Activated CD4-positive, alpha-beta T cell treated with anti-CD3 and anti-CD28 coated beads, Interleukin-2, amount 10 ng/mL, durations not matched to agents 7 days and 5 days (primary cell): Measurements from ENCODE around the gene GPR107. TPM values are rescaled to one million over a fixed set of nuclear protein-coding genes. Genes with fewer than 3 reads are reported as not detected.

ENCODE experiments used
- CTCF ChIA-PET: fragments of 350-600 bp; sonication (Branson Sonifier 250); formaldehyde crosslinking; loops from one replicate; lab custom pipeline; 2021; ENCODE audit warnings: antibody characterized with exemption; lab: Charles Lee
- POLR2A ChIA-PET: fragments of 350-600 bp; sonication (Branson Sonifier 250); formaldehyde crosslinking; loops from one replicate; lab custom pipeline; 2021; ENCODE audit warnings: antibody characterized with exemption; lab: Charles Lee
- DNase-seq: peaks from one replicate; pipeline ENCODE4 v3.0.0-alpha.2; 2020
- H3K27ac Mint-ChIP-seq: one replicate; pipeline ENCODE4 v1.8.0; 2021; ENCODE audit warnings: mild to moderate bottlenecking, moderate library complexity, mixed read lengths
- H3K27me3 Mint-ChIP-seq: one replicate; pipeline ENCODE4 v1.8.0; 2021; ENCODE audit warnings: mixed read lengths
- H3K36me3 Mint-ChIP-seq: one replicate; pipeline ENCODE4 v1.8.0; 2021; ENCODE audit warnings: low read depth, mixed read lengths
- H3K4me1 Mint-ChIP-seq: one replicate; pipeline ENCODE4 v1.8.0; 2021; ENCODE audit warnings: mixed read lengths
- H3K4me3 Mint-ChIP-seq: one replicate; pipeline ENCODE4 v1.8.0; 2021; ENCODE audit warnings: mild to moderate bottlenecking, moderate library complexity, mixed read lengths
- H3K9me3 Mint-ChIP-seq: one replicate; pipeline ENCODE4 v1.8.0; 2021; ENCODE audit warnings: mixed read lengths
- total RNA-seq, 2 experiments: library from RNA; stranded (reverse); gene quantifications; one replicate each; pipeline ENCODE4 v1.2.3, GENCODE V29; 2021

GPR107 gene
- total RNA-seq, 2 experiments from 2014 or later = 21.7 to 22.1 TPM

DNA sequence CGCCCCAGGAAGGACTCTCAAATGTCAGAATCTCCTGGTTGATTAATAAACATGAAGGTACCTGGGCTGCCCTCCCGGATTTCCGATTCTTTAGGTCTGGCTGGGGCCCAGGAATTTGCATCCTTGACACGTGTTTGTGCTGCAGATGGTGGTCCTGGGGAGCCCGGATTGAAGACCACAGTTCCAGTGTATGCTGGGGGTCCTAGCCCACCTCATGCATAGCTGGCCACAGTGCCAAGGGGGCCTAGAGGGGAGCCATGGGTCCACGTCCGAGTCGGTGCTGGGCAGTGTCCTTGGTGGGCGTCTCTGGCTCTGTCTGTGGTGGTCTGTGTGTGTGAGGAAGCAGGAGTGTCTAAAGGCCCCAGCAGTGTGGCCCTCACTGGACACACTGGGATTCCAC, 121.6 kb downstream of the GPR107 start:
- CTCF ChIA-PET = interaction anchor here (0.6 kb wide), 1 partner anchor 248 kb away, joined by 3 read pairs; no protein-coding TSS in a partner anchor
- no peak overlapping the region for H3K4me3 Mint-ChIP-seq
- H3K27ac Mint-ChIP-seq = no peak overlapping the region
- H3K4me1 Mint-ChIP-seq = peaks cover 5% of the 10 kb centered on the region
- no peaks in the 10 kb centered on the region for H3K36me3 Mint-ChIP-seq
- H3K27me3 Mint-ChIP-seq = peaks cover 25% of the 10 kb centered on the region
- no peak for DNase-seq
- no peaks in the 10 kb centered on the region for H3K9me3 Mint-ChIP-seq
- POLR2A ChIA-PET = no interaction called here

DNA sequence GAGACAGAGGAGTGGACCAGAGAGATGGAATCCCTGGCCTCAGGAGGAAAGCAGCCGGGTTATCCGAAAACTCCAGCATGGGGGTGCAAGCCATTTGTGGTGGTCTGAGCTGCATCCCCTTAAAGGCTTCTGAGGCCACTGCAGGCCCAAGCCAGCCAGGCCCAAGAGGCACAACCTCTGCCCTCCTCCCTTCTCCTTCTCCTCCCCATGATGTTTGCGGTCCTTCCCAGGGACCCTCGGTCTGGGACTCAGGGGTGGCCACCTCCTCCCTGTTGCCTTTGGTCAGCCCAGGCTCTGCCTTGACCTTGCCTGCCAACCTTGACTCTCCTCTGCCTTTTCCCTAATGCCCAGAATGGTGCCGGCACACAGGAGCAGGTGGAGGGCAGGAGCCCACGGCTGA, 123.1 kb downstream of the GPR107 start:
- ChIA-PET POLR2A (interaction anchor here (0.8 kb wide), 1 partner anchor 57 kb away, joined by 3 read pairs; no protein-coding TSS in a partner anchor), CTCF (no interaction called here)
- DNase-seq = no peak
- Mint-ChIP-seq H3K36me3 (no peaks in the 10 kb centered on the region), H3K4me3 (no peak overlapping the region), H3K9me3 (no peaks in the 10 kb centered on the region), H3K27ac (no peak overlapping the region), H3K27me3 (peaks cover 14% of the 10 kb centered on the region), H3K4me1 (peaks cover 2% of the 10 kb centered on the region)

DNA sequence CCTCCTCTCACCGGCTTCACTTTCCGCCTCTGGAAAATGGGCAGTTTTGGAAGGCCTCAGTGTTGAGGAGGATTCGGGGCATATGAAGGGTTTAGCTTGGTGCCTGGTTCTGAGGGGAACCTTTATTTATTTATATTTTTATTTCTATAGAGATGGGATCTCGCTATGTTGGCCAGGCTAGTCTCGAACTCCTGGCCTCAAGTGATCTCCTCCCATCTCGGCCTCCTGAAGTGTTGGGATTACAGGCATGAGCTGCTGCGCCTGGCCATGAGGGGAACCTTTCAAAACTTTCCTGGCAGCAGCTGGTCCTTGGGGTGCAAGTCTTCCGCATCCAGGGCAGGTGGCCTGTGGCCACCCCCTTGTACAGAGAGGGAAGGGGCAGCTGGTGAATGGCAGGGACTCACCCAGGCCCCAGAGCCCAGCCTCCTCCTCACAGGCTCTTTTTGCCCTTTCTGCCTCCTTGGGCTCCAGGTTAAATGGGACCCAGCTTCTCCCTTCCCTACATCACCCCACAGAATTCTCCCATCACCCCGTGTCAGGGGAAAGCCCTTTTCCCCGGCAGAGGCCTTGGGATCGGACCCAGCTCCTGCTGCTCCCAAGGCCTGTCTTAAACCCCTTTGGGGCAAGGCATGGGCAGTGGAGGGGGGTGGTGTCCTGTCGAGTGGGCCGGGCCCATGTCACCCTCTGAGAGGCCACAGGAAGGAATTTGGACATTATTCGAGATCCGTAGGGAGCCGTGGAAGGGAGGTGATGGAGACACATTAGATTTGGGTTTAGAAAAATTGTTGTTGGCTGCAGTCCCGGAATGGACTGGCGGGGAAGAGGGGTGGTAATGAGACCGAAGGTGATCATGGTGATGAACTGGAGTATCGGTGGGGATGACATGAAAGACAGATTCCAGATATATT, 124.4 kb downstream of the GPR107 start:
- H3K27me3 Mint-ChIP-seq = peaks cover 11% of the 10 kb centered on the region
- no peaks in the 10 kb centered on the region for H3K9me3 Mint-ChIP-seq
- CTCF ChIA-PET = no interaction called here
- POLR2A ChIA-PET = no interaction called here
- no peaks in the 10 kb centered on the region for H3K36me3 Mint-ChIP-seq
- no peak overlapping the region for H3K4me3 Mint-ChIP-seq
- H3K27ac Mint-ChIP-seq = no peak overlapping the region
- H3K4me1 Mint-ChIP-seq = peaks cover 2% of the 10 kb centered on the region
- no peak for DNase-seq

DNA sequence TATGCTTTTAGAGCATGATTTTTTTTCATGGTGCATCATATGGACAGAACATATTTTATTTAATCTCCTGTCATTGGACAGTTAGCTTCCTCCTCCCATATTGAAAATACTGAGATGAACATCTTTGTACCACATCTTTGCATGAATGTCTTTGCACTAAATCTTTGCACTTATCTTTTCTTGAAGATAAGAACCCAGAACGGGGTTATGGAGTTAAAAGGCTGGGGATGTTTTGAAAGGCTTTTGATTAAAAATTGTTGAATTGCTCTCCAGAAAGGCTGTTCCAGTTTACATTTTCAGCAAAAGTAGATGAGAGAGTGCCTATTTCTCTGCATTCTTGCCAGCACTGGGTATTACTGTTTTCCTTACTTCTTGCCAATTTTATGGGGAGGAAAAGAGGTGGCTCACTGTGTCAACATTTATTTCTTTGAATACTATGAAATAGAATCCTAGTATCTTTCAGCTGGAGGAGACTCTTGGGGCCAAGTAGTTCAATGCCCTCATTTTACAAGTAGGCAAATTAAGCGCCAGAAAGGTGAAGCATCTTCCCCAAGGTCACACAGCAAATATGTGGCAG, 125.7 kb downstream of the GPR107 start:
- Mint-ChIP-seq H3K4me1 (no peaks in the 10 kb centered on the region), H3K27me3 (peaks cover under 1% of the 10 kb centered on the region), H3K4me3 (no peak overlapping the region), H3K9me3 (no peaks in the 10 kb centered on the region), H3K27ac (no peak overlapping the region), H3K36me3 (no peaks in the 10 kb centered on the region)
- ChIA-PET CTCF (no interaction called here), POLR2A (no interaction called here)
- DNase-seq = no peak

DNA sequence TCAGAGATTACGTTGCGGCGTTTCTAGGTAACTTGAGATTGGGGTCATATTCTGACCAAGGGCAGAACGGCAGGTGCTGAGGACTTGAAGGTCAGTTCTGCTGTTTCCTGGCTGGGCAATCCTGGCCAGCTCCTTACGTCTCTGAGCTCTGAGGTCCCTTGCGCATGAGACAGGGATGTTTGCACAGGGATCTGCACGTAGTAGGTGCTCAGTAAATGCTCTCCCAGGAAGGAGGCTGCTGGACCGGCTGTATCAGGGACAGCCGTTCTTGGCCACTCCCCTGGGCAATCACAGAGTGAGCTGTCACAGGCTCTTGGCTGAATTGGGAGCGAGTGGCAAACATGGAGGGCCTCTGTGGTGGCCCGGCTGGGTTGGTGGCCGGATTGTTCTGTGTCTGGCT, 126.8 kb downstream of the GPR107 start:
- ChIA-PET POLR2A (no interaction called here), CTCF (no interaction called here)
- Mint-ChIP-seq H3K27me3 (no peaks in the 10 kb centered on the region), H3K4me1 (no peaks in the 10 kb centered on the region), H3K9me3 (no peaks in the 10 kb centered on the region), H3K27ac (no peak overlapping the region), H3K4me3 (no peak overlapping the region), H3K36me3 (no peaks in the 10 kb centered on the region)
- DNase-seq = no peak

DNA sequence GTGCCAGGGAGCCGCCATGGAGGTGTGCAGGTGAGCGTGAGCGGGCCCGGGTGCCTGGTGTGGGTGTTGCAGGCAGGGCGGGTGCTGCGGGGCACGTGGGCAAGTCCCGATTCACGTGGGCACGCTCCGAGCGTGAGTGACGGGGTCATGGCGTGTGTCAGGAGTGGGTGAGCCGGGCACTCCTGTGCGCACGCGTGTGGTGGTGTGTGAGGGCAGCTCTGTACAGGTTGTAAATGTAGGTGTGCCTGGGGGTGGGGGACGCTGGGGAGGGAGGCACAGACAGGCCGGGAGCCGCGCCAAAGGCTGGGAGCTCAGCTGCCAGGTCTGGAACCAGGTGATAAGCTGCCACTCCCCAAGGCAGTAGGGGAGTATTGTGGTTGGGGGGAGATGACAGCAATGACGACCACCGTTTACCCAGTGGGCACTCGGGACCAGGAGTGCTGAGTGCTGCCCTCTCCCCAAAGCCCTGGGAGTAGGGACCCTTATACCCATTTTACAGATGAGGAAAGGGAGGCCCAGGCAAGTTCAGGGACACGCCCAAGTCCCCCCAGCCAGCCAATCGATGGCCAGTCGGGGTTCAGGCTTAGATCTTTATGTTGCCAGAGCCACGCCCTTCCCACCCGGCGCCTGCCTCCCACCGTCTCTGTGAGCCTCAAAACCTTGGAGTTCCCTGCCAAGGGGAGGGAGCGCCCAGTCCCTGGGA, 128.1 kb downstream of the GPR107 start:
- ChIA-PET CTCF (interaction anchor here (1.0 kb wide), 1 partner anchor 8 kb away, joined by 3 read pairs; no protein-coding TSS in a partner anchor), POLR2A (no interaction called here)
- H3K4me1 Mint-ChIP-seq = no peaks in the 10 kb centered on the region
- no peak overlapping the region for H3K27ac Mint-ChIP-seq
- no peak overlapping the region for H3K4me3 Mint-ChIP-seq
- no peaks in the 10 kb centered on the region for H3K27me3 Mint-ChIP-seq
- H3K9me3 Mint-ChIP-seq = no peaks in the 10 kb centered on the region
- no peaks in the 10 kb centered on the region for H3K36me3 Mint-ChIP-seq
- DNase-seq = no peak

DNA sequence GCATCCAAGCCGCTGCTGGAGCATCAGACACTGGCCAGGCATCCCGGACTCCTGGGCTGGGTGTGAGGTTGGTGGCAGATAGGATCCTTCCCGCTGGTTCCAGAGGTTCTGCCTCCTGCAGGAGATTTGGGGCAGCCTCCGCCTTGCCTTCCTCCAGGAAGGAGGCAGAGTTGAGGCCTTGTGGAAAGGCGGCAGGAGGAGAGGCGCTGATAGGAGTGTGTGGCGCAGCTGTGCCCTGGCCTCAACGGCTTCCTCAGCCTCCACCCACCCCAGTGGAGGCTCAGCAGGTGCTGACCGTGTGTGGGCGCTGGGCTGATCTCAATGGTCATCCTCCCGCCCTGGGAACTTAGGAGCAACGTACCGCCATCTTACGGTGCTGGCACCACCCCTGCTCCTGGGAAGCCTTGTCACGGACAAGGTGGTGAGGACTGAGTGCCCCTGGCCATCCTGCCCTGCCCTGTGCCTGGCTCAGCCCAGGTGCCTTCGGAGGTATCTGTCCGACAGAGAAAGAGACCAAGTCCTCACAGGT, 128.7 kb downstream of the GPR107 start:
- H3K9me3 Mint-ChIP-seq = no peaks in the 10 kb centered on the region
- ChIA-PET POLR2A (no interaction called here), CTCF (no interaction called here)
- no peaks in the 10 kb centered on the region for H3K27me3 Mint-ChIP-seq
- no peaks in the 10 kb centered on the region for H3K4me1 Mint-ChIP-seq
- no peak overlapping the region for H3K27ac Mint-ChIP-seq
- H3K4me3 Mint-ChIP-seq = no peak overlapping the region
- no peaks in the 10 kb centered on the region for H3K36me3 Mint-ChIP-seq
- DNase-seq = no peak

DNA sequence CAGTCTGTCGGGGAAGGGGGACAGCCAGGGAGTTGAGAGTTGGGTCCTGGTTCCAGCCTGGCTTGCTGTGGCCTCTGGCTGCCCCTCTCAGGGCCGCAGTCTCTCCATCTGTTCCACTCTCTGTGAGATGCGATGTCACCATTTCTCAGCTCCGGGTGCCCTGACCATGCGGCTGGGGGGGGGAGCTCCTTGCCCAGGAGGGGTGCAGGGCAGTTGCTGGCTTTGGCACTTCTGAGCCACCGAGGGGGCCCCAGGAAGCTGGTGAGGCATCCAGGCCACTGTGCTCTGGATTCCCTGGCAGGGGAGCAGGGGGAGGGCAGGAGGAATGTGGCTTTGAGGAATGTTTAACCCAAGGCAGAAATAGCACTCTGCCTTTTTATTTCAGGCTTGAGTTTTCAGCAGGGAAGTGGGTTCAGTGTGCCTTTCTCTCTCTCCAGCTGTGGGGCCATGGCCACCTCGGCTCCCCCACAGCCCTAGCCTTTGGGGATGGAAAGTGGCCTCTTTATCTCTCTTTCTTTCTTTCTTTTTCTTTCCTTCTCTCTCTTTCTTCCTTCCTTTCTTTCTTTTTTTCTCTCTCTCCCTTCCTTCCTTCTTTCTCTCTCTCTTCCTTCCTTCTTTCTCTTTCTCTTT, 129.5 kb downstream of the GPR107 start:
- no peaks in the 10 kb centered on the region for H3K36me3 Mint-ChIP-seq

DNA sequence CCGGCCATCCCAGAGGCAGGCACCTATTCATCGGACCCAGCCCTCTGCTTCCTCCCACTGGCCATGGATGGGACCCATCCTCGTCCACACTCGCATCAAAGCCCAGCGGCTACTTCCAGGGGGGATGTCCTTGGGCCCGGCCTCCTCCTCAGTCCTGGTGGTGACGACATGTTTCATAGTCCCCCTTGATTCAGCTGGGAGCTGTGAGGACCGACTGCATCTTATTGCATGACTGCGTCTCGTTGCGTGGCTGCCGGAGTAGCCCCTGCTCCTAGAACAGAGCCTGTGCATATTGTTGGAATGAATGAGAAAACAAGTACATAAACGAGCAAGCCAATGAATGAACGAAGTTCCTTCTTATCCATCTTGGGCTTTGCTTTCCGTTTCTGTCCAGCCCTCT, 131.3 kb downstream of the GPR107 start:
- DNase-seq = no peak
- ChIA-PET CTCF (no interaction called here), POLR2A (no interaction called here)
- no peaks in the 10 kb centered on the region for H3K9me3 Mint-ChIP-seq
- no peak overlapping the region for H3K27ac Mint-ChIP-seq
- no peaks in the 10 kb centered on the region for H3K36me3 Mint-ChIP-seq
- H3K4me1 Mint-ChIP-seq = no peaks in the 10 kb centered on the region
- no peaks in the 10 kb centered on the region for H3K27me3 Mint-ChIP-seq
- H3K4me3 Mint-ChIP-seq = no peak overlapping the region

More for the DNA sequence above, 129.5 kb downstream of the GPR107 start:
- no peaks in the 10 kb centered on the region for H3K9me3 Mint-ChIP-seq
- H3K4me1 Mint-ChIP-seq = no peaks in the 10 kb centered on the region
- no peak overlapping the region for H3K27ac Mint-ChIP-seq
- DNase-seq = no peak
- H3K4me3 Mint-ChIP-seq = no peak overlapping the region
- ChIA-PET CTCF (no interaction called here), POLR2A (no interaction called here)
- H3K27me3 Mint-ChIP-seq = no peaks in the 10 kb centered on the region

DNA sequence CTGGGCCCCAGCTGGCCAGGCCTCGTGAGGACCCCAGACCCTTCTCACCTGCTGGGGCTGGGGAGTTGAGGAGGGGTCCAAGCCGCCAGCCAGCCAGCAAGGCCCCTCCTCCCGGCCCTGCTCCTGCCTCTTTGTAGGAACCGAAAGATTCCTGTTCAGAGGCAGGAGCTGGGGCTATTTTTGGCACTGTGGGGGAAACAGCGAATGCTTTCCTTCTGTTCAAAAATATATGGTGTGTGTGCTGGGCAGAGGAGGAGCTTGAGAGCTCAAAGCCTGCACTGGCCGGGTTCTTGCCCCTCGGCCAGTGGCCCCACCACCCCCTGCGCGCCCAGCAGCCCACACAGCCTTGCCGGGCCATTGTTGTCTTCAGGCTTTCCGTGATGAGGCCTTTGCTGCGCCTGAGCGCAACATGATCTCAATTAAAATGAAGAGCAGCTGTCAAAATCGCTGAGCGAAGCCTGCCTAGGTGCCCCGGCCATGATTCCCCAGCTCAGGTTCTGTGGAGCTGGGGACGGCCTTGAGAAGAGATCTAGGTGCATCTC, 131.9 kb downstream of the GPR107 start:
- DNase-seq = no peak
- no peaks in the 10 kb centered on the region for H3K4me1 Mint-ChIP-seq
- no peak overlapping the region for H3K27ac Mint-ChIP-seq
- CTCF ChIA-PET = no interaction called here
- H3K4me3 Mint-ChIP-seq = no peak overlapping the region
- no peaks in the 10 kb centered on the region for H3K9me3 Mint-ChIP-seq
- no peaks in the 10 kb centered on the region for H3K27me3 Mint-ChIP-seq
- POLR2A ChIA-PET = no interaction called here
- no peaks in the 10 kb centered on the region for H3K36me3 Mint-ChIP-seq

DNA sequence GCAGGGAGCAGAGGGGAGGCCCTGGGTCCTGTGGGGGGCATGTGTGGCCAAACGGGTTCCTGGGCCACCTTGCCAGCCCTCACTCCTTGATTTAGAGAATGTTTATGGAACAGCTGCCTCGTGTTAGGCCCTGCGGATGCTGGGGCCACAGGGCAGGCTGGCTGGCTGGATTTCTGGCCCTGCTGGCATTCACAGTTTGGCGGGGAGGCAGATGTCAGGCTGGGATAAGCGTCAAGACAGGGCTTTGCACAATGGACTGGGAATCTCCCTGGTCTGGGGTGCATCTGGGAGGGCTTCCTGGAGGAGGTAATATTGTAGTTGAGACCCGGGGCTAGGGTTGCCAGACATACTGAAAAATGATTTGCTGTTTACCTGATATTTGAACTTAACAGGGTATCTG, 132.3 kb downstream of the GPR107 start:
- no peaks in the 10 kb centered on the region for H3K4me1 Mint-ChIP-seq
- ChIA-PET POLR2A (no interaction called here), CTCF (no interaction called here)
- no peaks in the 10 kb centered on the region for H3K36me3 Mint-ChIP-seq
- no peak overlapping the region for H3K4me3 Mint-ChIP-seq
- H3K27ac Mint-ChIP-seq = no peak overlapping the region
- no peaks in the 10 kb centered on the region for H3K9me3 Mint-ChIP-seq
- DNase-seq = no peak
- no peaks in the 10 kb centered on the region for H3K27me3 Mint-ChIP-seq

DNA sequence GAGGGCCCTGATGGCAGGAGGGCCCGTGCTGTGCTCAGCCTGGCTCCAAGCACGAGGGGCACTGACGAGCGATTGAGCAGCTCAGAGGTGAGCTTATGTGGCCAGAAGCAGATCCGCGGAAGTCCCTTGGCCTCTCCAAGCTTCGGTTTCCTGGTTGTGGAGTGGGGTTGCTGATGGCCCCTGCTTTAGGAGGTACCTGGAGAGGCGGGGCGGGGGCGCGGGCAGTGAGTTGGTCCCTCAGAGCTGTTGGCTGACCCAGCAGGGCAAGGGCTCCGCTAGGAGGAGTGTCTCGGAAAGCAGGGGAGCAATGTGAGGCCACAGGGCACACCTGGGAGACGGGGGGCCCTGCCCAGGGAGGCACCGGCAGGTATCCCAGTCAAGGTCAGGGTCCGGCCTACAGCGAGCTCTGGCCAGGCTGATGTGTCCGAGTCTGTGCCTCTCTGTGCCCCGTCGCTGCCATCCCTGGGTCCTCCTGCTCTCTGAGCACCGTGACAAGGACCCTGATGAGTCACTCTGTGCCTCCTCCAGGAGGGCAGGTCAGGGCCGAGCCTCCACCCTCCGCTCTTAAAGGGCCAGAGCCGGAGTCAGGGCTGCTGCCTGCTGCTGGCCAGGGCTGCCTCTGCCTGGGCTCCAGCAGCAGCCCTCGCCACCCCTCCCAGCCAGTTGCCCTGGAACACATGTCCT, 133.3 kb downstream of the GPR107 start:
- Mint-ChIP-seq H3K27ac (no peak overlapping the region), H3K4me1 (no peaks in the 10 kb centered on the region), H3K27me3 (no peaks in the 10 kb centered on the region), H3K4me3 (no peak overlapping the region), H3K9me3 (no peaks in the 10 kb centered on the region), H3K36me3 (no peaks in the 10 kb centered on the region)
- DNase-seq = no peak
- CTCF ChIA-PET = interaction anchor here (0.6 kb wide), 1 partner anchor 24 kb away, joined by 5 read pairs; no protein-coding TSS in a partner anchor
- POLR2A ChIA-PET = no interaction called here
